ENCODE results near the gene CLIP1.

Gene CLIP1

DNA sequence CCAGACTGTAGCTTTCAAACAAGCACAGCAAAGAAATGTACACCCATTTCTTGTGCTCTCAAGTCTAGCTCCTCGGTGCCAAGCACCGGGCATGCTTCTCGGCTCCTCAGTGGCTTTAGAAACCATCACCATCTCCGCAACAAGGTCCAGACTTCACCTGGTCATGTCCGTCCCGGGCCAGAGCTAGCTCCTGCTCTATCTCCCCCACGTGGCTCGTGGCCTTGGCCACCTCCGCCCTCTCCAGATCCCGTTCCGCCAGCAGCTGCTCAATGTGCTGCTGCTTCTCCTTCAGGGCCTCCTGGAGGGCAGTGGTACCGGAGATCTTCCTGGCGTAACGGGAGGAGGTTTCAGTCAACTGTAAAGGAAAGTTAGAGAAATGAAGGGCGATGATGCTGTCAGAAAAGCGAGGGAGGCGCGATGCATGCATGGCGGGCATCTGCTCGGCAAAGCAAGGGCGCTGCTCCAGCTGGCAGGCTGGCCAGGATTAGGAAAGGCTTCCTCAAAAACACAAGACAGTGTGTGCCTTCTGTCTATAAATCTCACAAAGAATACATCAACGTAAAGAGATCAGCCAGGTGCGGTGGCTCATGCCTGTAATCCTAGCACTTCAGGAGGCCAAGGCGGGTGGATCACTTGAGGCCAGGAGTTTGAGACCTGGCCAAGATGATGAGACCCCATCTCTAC, 67.4 kb downstream of the CLIP1 start:
- peak; percentile 34 for DNase-seq

DNA sequence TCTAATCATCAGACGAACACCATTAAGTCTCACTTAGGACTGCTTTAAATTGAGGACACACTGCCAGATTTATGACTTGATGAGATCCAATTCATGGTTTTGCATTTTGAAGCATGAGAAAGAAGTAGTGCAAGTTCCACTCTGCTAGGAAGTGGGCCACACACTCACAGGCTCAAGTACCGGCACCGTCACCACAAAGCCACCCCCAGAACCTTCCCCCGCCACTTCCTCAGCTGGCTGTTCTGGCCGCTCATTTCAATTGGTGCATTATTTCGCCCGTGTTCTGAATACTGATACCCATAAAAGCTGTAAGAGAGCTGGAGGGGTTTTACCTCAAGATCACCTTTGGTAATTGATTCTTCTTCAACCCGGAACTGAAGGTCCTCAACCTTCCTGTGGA, 70.1 kb downstream of the CLIP1 start:
- DNase-seq, result no peak

DNA sequence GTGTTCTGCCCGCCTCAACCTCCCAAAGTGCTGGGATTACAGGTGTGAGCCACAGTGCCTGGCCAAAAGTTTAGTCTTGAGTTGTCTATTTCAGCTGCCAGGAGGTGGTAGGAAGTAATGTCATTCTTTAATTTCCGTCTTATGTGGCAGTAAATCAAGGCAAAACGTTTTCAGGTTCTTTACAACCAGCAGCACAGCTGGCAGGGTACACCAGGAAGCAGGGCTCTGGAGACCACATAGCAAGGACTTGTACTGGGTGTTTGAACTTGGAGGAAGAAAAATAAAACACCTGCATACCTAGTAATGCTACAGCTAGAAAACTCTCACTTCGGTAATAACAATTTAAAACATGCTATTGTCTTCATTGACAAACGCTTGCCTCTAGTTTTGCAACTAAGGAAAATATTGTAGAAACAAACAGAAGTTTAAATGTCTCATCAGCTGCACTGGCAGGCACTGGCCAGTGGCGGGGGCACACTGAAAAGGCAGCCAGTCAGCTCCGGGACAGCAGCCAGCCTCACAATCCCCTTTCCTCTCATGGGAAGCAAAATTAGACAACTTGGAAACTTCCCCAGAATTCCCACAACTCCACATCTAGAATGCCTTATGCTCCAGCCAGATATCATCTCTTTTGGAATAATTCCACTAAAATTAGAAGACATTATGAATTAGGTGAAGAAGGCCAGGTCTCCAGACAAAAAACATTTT, 72.2 kb downstream of the CLIP1 start:
- DNase-seq, result peak; percentile 8

DNA sequence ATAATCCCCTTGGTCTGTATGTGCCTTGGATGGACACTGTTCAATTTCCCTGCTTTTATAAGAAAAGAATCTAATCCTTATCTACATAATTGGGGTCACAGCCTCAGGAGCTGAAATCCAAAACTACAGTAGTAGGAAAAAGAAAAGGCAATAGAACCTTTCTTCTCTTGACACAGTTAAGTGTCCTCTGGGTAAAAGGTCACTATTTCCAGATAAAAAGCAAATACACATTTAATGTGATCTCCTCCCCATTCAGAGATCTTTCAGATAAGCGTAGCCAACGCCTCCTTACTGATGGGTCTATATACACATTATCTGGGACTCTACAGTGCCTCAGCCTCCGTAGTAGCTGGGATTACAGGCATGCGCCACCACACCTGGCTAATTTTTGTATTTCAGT, 73.4 kb downstream of the CLIP1 start:
- no peak for DNase-seq

DNA sequence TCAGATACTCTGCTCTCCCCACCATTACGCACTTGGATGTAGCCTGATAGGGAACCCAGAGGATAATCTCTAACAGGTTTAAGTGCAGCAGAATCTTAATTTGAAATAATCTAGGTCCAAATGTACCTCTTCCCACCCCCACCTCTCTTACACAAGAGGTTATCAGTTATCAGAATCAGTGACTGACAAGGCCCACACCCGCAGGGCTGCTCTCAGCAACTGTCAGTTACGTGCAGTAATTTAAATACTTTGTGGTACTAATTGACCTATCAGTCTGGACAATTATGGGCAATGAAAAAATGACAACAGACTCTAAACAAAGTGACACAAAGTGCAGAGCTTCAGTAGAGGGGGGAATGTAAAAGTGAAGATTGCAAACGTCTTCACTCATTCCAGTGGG, 74.0 kb downstream of the CLIP1 start:
- DNase-seq, result no peak

DNA sequence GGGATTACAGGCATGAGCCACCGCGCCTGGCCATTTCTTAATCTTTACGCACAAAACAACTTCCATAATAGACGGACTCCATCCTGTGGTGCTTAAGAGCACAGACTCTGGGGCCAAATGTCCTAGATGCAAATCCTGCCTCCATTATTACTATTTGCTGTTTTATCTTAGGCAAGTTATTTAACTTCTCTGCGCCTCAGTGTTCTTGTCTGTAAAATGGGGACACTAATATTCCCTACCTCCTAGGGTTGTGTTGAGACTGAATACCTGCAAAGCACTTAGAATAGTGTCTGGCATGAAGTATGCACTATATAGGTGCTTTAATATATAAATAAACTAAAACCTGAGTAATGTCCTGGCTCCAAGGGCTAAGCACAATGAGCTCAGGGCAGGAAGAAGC, 76.4 kb downstream of the CLIP1 start:
- DNase-seq, result no peak

DNA sequence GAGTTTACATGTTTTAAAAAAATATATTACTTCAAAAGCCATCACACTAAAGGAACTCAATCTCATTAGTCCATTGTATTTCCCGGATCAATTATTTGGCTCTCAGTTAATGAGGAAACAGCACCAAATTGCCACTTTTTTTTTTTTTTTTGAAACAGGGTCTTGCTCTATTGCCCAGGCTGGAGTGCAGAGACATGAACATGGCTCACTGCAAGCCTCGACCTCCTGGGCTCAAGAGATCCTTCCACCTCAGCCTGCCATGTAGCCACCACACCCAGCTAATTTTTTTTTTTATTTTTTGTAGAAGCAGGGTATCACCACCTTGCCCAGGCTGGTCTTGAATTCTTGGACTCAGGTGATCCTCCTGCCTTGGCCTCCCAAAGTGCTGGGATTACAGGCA, 77.4 kb downstream of the CLIP1 start:
- DNase-seq, result no peak

DNA sequence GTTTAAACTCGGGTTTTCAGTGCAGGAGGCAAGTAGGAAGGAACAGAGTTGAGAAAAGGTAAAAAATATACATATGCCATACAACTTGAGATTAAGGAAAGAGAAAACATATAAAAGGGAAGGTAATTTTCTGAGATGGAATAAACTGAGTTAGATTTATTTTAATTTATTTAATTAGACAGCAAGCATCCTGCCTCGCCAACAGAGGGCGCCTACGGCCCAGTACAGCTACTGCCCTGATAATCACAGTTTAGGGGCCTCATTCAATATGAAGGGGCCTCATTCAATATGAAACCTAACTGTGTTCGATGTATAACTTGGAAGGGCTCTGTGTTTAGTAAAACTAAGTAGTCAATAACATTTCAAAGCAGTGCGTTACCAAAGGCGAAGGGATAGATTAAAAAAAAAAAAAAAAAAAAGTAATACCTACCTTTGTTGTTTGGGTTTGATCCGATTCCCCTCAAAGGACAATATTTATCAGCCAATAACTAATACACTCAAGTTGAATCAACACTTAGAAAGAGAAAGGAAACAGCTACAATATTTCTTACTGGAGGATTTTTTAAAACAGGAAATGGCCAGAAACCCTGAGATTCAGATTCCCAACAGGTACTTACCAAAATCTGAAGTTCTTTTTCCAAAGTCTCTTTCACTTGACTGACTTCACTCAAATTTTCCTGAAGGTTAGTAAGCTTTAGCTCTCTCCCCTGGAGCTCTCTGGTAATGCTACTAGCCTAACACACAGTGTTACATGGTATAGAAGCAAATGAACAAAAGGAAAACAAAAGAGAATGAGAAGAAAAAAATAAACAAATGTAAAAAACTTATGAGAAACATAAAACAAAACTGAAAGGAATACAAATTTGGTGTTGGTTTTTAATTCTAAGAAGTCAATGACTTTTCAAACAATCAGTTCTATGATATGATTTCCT, 86.2 kb downstream of the CLIP1 start:
- DNase-seq, result peak; percentile 32

DNA sequence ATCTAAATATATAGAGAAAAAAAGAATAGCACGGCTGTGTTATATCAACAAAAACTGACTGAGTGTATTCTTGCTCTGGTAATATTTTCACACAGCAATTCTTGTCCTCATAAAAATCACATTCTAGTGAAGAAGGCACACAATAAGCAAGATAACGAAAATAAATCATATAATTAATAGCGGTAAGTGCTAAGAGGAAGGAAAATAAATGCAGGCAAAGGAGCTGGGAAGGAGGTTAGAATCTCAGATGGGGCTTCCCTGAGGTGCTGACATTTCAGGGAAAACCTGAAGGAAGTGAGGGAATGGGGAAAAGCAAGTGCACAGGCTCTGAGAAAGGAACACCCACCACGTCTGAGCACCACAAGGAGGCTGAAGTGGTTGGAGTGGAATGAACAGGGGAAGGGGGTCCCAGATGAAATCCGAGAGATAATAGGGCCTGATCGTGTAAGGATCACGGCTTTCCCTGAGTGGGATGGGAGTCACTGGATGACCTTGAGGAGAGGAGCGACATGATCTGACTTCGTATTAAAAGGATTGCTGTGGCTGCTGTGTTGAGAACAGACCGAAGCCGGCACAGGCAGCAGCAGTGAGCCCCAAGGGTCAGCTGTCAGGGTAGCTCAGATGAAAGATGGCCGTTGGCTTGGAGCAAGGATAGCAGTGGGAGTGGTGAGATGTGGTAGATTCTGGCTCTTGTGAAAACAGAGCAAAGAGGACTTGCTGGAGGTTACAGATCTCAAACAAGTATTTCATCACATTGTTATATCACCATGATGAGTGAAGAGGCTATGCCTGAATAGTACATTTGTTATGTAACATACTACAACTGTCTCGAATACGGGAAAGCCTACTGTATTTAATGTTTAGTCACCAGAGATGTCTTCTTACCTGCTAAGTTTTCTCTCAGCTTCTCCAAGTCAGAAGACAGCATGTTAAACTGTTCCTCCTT, 89.1 kb downstream of the CLIP1 start:
- DNase-seq, result no peak

DNA sequence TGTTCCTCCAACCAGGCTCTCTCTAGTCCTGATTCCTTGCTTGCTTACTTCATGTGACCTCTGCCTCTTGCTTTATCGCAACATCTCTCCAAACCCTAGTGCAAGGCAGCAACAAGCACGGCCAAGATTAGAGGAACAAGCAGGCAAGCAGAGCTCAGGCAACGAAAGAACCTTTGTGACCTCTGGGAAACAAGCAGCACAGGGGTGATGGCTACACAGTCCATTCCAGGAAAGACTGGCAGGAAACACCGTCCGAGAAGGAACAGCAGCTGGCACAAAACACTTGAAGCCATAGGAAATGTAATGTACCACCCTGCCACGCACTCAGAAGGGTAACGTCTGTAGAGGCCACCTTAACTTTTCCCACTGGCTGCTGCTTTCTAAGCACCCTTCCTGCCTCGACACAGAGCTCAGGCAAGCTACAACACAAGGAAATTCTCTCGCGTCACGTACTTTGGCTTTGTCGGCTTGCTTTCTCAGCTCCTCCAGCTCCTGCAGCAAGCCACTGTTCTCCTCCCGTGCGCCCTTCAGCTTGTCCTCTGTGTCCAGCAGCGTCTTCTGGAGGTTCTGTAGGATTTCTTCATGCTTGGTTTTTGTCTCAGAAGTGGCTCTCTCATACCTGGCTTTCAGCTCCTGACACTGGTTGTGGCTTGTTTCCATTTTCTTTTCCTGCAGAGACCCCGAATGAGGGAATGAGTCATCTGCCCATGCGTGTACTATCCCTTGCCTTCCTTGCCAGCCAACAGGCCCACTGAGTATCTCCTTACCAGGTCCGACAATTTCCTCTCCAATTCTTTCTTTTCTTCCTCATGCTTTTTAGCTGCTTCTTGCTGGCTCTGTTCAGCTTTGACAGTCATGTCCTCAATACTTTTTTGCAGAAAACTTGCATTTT, 94.7 kb downstream of the CLIP1 start:
- DNase-seq, result no peak

DNA sequence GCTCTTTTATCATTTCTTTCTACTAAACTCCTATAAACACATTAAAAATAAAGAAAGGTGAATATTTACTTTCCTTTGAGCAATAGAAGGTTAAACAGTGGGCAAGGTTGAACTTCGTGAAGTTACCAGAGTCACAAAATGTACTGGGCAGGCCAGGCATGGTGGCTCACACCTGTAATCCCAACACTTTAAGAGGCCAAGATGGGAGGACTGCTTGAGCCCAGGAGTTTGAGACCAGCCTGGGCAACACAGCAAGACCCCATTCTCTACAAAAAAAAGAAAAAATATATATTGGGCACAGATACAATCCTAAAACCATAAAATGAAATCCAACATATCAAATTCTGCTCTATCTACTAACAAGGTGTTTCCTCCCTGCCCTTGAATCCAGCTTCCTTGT, 95.5 kb downstream of the CLIP1 start:
- no peak for DNase-seq

DNA sequence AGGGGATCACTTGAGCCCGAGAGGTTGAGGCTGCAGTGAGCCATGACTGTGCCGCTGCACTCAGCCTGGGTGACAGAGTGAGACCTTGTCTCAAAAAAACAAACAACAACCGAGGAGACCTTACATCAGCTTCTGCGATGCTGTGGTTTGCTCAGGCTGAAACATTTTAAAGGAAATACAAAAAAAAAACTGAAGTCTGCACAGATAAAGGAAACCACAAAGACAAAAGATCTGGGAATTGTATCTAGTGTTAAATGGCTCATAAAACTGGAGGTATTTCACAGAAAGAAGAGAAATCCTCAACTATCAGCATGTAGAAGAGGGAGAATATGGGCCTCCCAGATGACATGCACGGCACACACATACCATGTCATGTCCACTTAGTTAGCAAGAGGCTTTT, 95.9 kb downstream of the CLIP1 start:
- DNase-seq, result no peak

DNA sequence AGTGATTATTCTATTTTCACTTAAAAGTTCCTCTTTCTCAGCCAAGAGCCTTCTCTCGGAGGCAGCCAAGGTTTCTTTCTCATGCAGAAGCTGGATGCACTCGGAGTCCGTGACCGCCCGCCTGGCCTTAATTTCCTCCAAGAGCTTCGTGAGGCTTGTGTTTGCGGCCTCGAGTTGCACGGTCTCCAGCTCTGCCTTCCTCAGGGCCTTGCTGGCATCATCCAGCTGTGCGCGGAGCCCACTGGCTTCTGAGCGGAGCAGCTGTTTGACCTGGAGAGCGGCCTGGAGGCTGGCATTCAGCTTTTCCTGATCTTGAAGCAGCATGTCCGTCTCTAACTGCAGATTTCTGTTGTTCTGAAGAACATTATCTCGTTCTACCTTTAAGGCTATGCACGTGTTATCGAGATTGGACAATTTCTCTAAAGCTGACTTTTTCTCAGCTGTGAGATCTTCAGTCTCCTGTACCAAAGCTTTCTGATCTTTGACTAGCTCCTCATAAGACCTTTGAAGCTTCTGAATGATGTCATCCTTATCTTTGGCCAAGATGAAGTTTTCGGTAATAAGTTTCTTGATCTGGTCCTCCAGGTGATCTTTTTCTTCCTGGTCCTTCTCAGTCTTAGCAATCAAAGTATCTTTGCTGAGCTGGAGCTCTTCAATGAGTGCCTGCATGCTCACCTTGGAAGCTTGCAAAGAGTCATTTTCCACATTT, 99.0 kb downstream of the CLIP1 start:
- no peak for DNase-seq

DNA sequence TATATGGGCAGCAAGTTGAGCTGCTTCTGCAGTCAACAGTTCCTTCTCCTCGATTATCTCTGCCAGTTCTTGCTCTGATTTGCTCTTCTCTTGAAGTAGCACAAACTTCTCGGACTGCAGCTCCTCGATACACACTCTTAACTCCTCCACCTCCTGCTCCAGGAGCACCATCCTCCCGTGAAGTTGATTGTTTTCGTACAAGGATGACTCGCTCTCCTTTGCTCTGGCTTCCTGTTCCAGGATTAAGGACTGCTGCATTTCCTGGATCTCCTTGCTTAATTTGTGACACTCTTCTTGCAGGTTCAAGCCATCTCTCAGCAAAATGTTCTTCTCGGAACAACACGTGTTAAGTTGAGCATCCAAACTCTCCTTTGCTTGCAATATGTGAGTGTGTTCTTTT, 100.0 kb downstream of the CLIP1 start:
- no peak for DNase-seq

DNA sequence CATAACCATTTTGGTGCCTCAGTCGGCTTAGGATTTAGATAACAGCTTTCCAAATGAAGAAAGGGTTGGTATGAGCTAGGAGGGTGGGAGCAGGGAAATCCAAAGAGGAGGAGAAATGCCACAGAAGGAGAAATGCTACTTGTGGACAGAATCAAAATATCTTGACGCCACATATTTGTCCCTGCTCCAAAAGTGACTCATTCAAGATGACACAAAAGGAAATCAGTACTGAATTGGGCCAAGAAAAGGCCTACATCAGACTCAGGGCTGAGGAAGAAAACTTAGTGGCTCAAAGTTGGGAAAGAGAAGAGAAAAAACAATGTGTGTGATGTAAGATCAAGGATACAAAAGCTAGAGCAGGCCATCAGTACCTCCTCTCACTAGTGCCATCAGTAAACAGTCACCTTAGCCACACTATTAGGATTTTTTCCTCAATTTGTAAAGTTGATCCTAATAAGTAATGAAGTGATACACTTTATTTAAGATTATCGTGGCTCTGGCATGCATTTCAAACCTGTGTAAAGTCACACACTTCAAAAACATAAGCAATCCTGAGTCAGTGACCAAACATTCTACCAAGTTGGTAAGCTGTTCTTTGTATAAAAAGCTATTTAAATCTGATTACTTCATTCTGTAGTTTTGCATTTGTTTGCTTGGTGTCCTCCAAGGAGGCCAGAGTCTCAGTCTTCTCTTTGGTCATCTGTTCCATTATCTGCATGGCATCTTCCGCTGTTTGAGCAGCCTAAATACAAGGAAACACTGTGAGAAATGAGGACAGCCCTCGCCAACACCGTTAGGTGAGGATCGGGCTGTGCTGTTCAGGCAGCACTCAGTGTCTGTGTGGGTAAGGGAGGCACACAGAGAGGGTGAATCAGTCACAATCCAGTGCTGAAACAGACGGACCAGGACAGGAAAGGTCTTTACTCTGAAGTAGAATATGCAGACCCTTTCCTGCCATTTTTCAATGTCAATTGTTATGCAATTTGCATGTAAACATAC, 103.6 kb downstream of the CLIP1 start:
- no peak for DNase-seq

DNA sequence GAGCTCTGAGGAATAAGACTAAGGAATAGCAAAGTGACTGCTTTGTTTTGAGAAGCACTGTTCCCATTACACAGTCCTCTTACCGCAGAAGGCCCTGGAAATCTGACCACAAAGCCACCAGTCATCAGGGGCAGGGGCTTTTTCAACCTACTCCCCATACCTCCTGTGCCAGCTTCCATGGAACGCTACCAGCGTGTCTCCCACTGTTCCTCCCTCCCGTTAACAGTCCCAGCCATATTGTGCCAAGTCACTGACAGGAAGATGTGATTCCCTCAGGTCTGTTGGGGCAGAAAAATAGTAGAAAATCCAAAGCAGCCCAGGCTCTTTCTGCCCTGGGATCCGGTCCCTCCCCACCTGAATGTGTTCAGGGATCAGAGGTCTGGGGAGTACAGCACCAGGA, 109.5 kb downstream of the CLIP1 start:
- no peak for DNase-seq

DNA sequence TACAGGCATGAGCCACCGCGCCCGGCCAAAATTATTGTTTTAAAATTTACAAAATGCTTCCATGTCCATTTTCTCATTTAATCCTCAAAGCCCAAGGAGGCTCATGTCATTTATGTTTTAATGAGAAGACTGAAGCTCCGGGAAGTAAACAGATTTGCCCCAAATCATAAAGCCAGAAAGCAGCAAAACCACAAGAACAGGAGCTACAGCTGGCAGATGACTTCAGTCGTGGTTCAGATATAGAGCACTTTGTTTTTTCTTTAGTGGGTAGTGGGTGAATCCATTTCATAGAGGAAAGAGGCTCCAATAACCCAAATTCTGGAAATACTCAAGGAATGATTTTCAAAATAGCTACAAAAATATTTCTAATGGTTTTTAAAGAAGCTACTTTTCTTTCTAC, 110.8 kb downstream of the CLIP1 start:
- DNase-seq, result peak; percentile 5

DNA sequence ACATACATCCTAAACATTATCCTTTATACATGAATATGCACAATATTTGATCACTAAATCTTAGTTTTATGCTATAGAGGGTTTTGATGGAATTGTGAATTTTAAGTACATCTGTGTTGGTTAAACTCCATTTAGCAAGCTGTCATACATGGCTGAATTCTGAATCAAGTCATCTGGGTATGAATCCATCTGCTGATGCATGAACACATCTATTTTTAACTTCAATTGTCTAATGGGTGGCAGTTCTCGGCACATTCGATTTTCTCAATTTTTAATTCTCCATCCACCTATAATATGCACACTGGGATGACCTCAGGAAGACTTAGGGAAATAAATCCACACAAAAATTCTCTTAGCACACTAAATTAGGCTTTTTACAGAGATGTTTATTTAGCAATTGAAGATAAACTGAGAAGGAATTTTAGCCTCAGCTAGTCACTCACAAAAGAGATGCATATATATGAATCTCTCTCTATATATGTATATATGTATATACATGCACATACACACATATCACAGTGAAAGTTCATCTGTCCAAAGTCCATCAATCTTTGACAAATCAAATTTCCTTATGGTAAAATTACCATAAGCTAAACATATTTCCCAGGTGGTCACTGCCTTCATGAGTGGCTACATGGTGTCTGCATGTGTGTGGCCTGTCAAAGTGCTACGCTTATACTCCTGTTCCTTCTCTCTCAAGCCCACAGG, 111.7 kb downstream of the CLIP1 start:
- DNase-seq, result peak; percentile 83

DNA sequence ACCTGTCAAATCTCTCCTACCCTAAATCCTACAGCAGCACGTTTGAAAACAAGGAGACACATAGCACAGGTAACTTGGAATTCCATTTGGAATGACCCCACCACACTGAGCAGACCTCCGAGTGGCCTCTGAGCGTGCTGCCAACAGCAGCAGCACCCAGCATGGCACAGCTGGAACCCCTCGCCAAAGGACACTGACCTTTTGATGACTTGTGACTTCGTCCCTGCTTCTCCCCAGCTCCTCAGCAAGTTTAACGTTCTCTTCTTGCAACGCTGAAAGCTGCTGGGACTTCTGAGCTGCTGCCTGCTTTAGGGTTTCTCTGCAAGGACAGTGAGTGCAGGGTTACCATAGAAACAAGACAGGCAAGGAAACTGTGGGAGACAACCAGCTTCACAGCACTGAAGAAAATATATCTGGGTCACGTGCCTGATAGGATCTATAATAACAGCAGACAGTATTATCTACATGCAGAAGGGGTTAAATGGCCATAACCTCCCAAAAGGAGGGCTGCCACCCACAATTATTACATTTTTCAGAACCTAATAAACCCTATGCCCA, 112.8 kb downstream of the CLIP1 start:
- no peak for DNase-seq

Data from NCI-H1694 treated with DMSO at 0.1 percent for 48 hours (cell line).